Hypothalamus (tissue), 51 donors: ENCODE results near the gene CD300LG.
"Not testable (repeated sequence)": the region's sequence is repeated elsewhere in the genome, so short reads cannot be mapped to it uniquely, and the experiment has no call there.

ENCODE experiments used
- DNase-seq, 51 donors: peaks; one replicate each; lab custom pipeline; 2025; lab: John Stamatoyannopoulos, UW

Gene CD300LG

GRCh38 chr17:43823350-43824084 is 23.5 kb upstream of the CD300LG start:
- DNase-seq = peak in 2 of 51 donors; percentile 8 to 26

GRCh38 chr17:43825567-43825966 is 21.4 kb upstream of the CD300LG start:
- DNase-seq = no peak

GRCh38 chr17:43826206-43826605 is 20.8 kb upstream of the CD300LG start:
- no peak for DNase-seq

- DNase-seq = no peak
These were observed 19.4 kb upstream of the CD300LG start for GRCh38 chr17:43827596-43827995.

GRCh38 chr17:43829738-43830137 is 17.2 kb upstream of the CD300LG start:
- DNase-seq = no peak

- DNase-seq = no peak
These were observed 16.4 kb upstream of the CD300LG start for GRCh38 chr17:43830510-43831140.

- DNase-seq = no peak
These were observed 15.3 kb upstream of the CD300LG start for GRCh38 chr17:43831633-43832032.

- DNase-seq = peak in 17 of 51 donors; percentile 5 to 50 (median 24)
These were observed 14.6 kb upstream of the CD300LG start for GRCh38 chr17:43832168-43832975.

- DNase-seq = peak in 36 of 51 donors; percentile 6 to 82 (median 29)
These were observed 13.8 kb upstream of the CD300LG start, which contains the start of gene MPP3 for GRCh38 chr17:43832976-43833829. MPP3 (minus strand) TSS chr17:43833146; CDS start chr17:43831906, 1,240 bp downstream.

- no peak for DNase-seq
These were observed 12.9 kb upstream of the CD300LG start for GRCh38 chr17:43834106-43834505.

- DNase-seq = no peak
These were observed 7.3 kb upstream of the CD300LG start for GRCh38 chr17:43839670-43840108.

- DNase-seq = no peak
These were observed 6.2 kb upstream of the CD300LG start for GRCh38 chr17:43840814-43841213.

GRCh38 chr17:43841282-43841681 is 5.7 kb upstream of the CD300LG start:
- DNase-seq = no peak

GRCh38 chr17:43842091-43842974 is 4.6 kb upstream of the CD300LG start:
- not testable (repeated sequence) for DNase-seq

- DNase-seq = no peak
These were observed 4.0 kb upstream of the CD300LG start for GRCh38 chr17:43842975-43843325.

- no peak for DNase-seq
These were observed 2.7 kb upstream of the CD300LG start for GRCh38 chr17:43844241-43844640.

- DNase-seq = no peak
These were observed 1.2 kb upstream of the CD300LG start for GRCh38 chr17:43845766-43846165.

- DNase-seq = peak; percentile 6 to 87 (median 58)
These were observed 709 bp upstream of the CD300LG start for GRCh38 chr17:43846221-43846712.

GRCh38 chr17:43848601-43849000 is 1.6 kb downstream of the CD300LG start:
- DNase-seq = no peak
